ENCODE measurements around the gene MXRA8. TPM values are rescaled to one million over a fixed set of nuclear protein-coding genes. Genes with fewer than 3 reads are reported as not detected.

The MXRA8 gene
- total and polyA plus RNA-seq, 2 donors (not counting 3 experiments of a cell fraction or from before 2014, with no cell fraction given) = 0.82 to 1.9 TPM

DNA sequence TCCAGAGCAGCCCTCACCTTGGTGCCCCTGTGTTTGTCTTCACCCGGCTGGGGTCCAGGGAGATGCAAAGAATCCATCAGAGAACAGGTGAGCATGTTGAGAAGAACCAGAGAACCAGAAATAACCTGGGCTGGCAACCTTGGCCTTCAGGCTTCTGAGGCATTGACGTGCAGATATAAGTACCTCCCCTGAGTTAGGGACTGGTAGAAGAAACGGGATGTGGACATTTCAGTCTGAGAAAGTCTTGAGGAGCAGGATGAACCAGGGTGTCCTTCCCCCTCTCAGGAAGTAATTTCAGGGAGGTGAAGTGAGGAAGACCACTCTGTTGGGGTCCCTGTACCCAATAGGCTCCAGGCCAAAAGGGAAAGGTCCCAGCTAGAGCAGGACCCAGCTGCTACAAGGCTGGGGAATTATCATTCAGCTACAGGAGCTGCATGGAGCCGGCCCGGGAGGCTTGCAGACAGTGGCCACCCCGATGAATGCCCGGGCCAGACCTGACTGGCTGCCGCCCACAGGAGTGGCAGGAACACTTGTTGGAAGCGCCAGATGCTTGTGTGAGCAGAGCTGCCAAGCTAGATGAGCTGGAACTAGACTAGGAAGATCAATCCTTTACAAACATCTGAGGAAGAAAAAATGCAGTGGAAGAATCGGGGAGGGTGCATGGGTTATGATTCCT lies 18.3 kb upstream of the MXRA8 start:
- intact Hi-C loops (cut with micrococcal nuclease) (no loop called here), dilution Hi-C loops (cut with MboI; ENCODE audit: extremely low pct_ligation_motif_present, low sequenced_read_pairs) (no loop called here)
- Histone ChIP-seq H3K9me3 (replicated peaks; ENCODE audit: control insufficient read depth, insufficient read depth, low read length) (no peaks in the 10 kb centered on the region), H3K4me2 (ENCODE audit: insufficient read depth, low read length) (no peak overlapping the region), H3K36me3 (ENCODE audit: control insufficient read depth in 2 of 2, extremely low read depth in 1 of 2, insufficient read depth in 2 of 2, low read length in 2 of 2) (peaks cover 0 to 4% of the 10 kb centered on the region in 2 experiments), H3K9ac (replicated peaks; ENCODE audit: extremely low read depth, insufficient read depth, low read length) (no peak overlapping the region), H4K20me1 (replicated peaks; ENCODE audit: control insufficient read depth, extremely low read depth, insufficient read depth, low read length) (no peaks in the 10 kb centered on the region), H3K27ac (ENCODE audit: insufficient read depth, low read depth, low read length) (no peak overlapping the region), H3K4me1 (ENCODE audit: control insufficient read depth, extremely low read depth, insufficient read depth, low read length) (peaks cover 13% of the 10 kb centered on the region), H3K9me1 (replicated peaks; ENCODE audit: control insufficient read depth, extremely low read depth, insufficient read depth, low read length) (no peaks in the 10 kb centered on the region), H3K27me3 (ENCODE audit: control insufficient read depth in 2 of 2, insufficient read depth in 2 of 2, low read length in 2 of 2) (no peaks in the 10 kb centered on the region), H2AFZ (ENCODE audit: low read depth, low read length) (no peak overlapping the region), H3K79me2 (ENCODE audit: control insufficient read depth, insufficient read depth, low read length) (peaks cover 19% of the 10 kb centered on the region), H3K4me3 (replicated peaks in 1 of 3; ENCODE audit: insufficient read depth in 1 of 3, low read depth in 1 of 3, low read length in 3 of 3) (no peak overlapping the region)
- TF ChIP-seq, protein P1, sequence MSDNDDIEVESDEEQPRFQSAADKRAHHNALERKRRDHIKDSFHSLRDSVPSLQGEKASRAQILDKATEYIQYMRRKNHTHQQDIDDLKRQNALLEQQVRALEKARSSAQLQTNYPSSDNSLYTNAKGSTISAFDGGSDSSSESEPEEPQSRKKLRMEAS (IDR thresholded peaks at IDR 0.05; ENCODE audit: insufficient read depth, insufficient read length) = no peak
- DNase-seq (ENCODE audit: low read depth, low spot score) (no peak), FAIRE-seq (no peak)
- CTCF ChIA-PET = interaction anchor here (1.9 kb wide), 1 partner anchor 64 kb away, joined by 9 read pairs; no protein-coding TSS in a partner anchor
- POLR2A ChIA-PET = no interaction called here
- no TSS peak for BruUV-seq (replicated peaks)

DNA sequence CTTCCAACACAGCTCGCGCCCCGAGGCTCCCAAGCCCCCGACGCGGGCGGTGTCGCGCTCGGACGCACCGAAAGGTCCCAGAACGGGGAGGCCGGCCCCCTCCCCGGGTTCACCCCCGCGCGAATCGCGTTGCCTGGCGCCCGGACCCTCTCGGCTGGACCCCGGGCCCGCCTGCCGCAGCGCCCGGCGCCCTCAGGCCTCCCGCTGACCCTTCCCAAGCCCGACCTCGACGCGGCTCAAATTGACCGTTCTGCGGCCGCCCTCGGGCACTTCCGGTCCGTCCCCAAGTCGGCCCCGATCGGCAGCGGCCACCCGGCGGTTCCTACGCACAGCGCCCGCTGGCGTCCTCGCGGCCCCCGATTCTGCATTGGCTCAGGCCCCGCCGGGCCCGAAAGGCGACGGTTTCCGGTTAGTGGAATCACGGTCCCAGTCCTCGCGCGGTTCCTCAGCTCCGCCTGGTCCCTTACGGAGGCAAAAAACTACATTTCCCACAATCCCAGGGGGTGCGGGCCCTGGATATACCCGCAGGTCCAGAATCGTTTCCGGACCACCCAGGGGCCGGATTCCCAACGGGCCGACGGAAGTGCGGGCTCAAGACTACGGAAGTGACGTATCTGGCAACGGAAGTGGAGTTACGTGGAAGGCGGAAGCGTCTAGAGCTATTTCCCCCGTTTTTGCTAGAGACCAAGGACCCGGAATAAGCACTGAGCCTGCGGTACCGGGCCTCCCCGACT lies 16.7 kb upstream of the MXRA8 start, which contains the start of gene AURKAIP1:
AURKAIP1 (minus strand) TSS at position 279 of the 734 bp plus-strand sequence. CDS start 451 bp downstream, outside the sequence.
- Histone ChIP-seq H3K27me3 (ENCODE audit: control insufficient read depth in 2 of 2, insufficient read depth in 2 of 2, low read length in 2 of 2) (no peaks in the 10 kb centered on the region), H3K9me1 (replicated peaks; ENCODE audit: control insufficient read depth, extremely low read depth, insufficient read depth, low read length) (no peaks in the 10 kb centered on the region), H3K9me3 (replicated peaks; ENCODE audit: control insufficient read depth, insufficient read depth, low read length) (no peaks in the 10 kb centered on the region), H3K27ac (ENCODE audit: insufficient read depth, low read depth, low read length) (peak within 1 kb of the TSS; percentile 71), H3K4me2 (ENCODE audit: insufficient read depth, low read length) (peak within 1 kb of the TSS; percentile 84), H4K20me1 (replicated peaks; ENCODE audit: control insufficient read depth, extremely low read depth, insufficient read depth, low read length) (no peaks in the 10 kb centered on the region), H3K79me2 (ENCODE audit: control insufficient read depth, insufficient read depth, low read length) (peaks cover 19% of the 10 kb centered on the region), H2AFZ (ENCODE audit: low read depth, low read length) (peak within 1 kb of the TSS; percentile 62), H3K36me3 (ENCODE audit: control insufficient read depth in 2 of 2, extremely low read depth in 1 of 2, insufficient read depth in 2 of 2, low read length in 2 of 2) (peaks cover 0 to 3% of the 10 kb centered on the region in 2 experiments), H3K9ac (replicated peaks; ENCODE audit: extremely low read depth, insufficient read depth, low read length) (peak within 1 kb of the TSS; percentile 95), H3K4me1 (ENCODE audit: control insufficient read depth, extremely low read depth, insufficient read depth, low read length) (peaks cover 13% of the 10 kb centered on the region), H3K4me3 (replicated peaks in 1 of 3; ENCODE audit: insufficient read depth in 1 of 3, low read depth in 1 of 3, low read length in 3 of 3) (peak within 1 kb of the TSS; percentile 81 to 88 (median 84))
- ChIA-PET POLR2A (interaction anchor here (0.7 to 1.4 kb wide), 4 partner anchors 10 to 32 kb away, joined by 3 to 6 read pairs (median 4); partner anchors contain the start of genes CCNL2 and MRPL20), CTCF (interaction anchor here (0.8 to 1.9 kb wide), 10 partner anchors 11 to 131 kb away, joined by 3 to 9 read pairs (median 3); partner anchors contain the start of gene CCNL2)
- BruUV-seq (replicated peaks) = no TSS peak
- intact Hi-C loops (cut with micrococcal nuclease) (loop anchor here (1.0 to 2.0 kb wide), 7 partner anchors 24 to 96 kb away; partner anchors contain the start of genes ATAD3B, CCNL2, CPTP and DVL1), dilution Hi-C loops (cut with MboI; ENCODE audit: extremely low pct_ligation_motif_present, low sequenced_read_pairs) (no loop called here)
- peak; percentile 100 for FAIRE-seq
- DNase-seq (ENCODE audit: low read depth, low spot score) = peak; percentile 100
- TF ChIP-seq GATA2 (IDR thresholded peaks at IDR 0.05; ENCODE audit: insufficient read depth, insufficient read length, low read depth, low read length) = no peak
- TF ChIP-seq CTCF (IDR thresholded peaks at IDR 0.05; ENCODE audit: extremely low read depth in 1 of 2, insufficient read depth in 1 of 2, low read depth in 1 of 2, low read length in 2 of 2) = peak; percentile 24 to 45
- TF ChIP-seq MYC (IDR thresholded peaks at IDR 0.05; ENCODE audit: low read depth, low read length) = peak; percentile 3
- TF ChIP-seq POLR2A (IDR thresholded peaks at IDR 0.05; ENCODE audit: low read depth, low read length) = peak; percentile 53
- TF ChIP-seq, protein P1 (IDR thresholded peaks at IDR 0.05; ENCODE audit: insufficient read depth, insufficient read length) = no peak
- TF ChIP-seq POLR2AphosphoS5 (IDR thresholded peaks at IDR 0.05; ENCODE audit: insufficient read depth, low read depth, low read length) = peak; percentile 65

Measured in endothelial cell of umbilical vein (primary cell).